COLO829 (cell line): ENCODE data around the gene PXK.

ENCODE experiments used
- DNase-seq: peaks from one replicate; pipeline ENCODE4 v3.0.0; 2012; ENCODE audit warnings: low spot score

The PXK gene

DNA sequence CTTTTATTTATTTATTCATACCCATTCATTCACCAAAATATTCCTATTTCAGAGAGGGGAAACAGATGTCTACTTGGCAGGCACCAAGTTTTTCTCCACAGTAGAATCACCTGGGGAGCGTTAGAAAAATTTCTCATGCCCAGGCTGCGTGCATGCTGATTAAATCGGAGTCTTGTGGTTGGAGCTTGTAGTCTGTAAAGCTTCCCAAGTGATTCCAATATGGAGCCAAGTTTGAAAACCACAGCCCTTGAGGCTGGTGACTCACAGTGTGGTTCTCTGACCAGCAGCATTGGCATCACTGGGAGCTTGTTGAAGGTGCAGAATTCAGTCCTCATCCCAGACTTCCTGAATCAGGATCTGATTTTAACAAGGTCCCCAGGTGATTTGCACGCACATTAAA, 51.2 kb downstream of the PXK start:
- DNase-seq, result peak; percentile 95

DNA sequence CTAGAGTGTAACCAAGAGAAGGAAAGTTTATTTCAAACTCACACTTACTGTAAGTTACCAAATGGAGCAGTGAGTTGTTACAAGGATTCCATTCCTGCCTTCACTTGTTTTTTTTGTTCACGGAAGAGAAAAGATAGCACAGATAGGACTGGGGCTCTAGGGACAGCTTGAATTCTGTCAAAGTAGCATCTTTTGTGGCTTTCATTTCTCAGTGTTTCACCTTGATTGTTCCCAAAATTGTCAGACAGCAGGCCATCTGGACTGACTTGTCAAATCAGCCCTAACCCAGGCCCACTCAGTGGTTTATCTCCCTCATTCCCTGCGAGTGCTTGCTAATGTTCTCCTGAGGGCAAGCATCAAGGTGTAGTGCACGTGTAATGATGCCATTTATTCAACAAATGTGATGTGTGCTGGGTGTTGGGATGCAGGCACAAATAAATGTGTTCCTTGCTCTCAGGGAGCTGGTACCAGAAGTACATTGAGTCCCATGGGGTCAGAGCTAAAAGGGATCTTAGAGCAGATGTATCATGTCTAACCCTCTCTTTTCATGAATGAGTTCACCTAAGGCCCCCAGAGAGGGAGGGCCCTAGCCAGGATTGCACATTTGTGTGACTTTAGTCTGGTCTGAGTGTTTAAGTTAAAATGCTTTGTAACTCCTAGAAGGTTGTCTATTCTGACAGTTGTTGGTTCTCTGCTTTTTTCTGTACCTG, 51.8 kb downstream of the PXK start:
- no peak for DNase-seq

DNA sequence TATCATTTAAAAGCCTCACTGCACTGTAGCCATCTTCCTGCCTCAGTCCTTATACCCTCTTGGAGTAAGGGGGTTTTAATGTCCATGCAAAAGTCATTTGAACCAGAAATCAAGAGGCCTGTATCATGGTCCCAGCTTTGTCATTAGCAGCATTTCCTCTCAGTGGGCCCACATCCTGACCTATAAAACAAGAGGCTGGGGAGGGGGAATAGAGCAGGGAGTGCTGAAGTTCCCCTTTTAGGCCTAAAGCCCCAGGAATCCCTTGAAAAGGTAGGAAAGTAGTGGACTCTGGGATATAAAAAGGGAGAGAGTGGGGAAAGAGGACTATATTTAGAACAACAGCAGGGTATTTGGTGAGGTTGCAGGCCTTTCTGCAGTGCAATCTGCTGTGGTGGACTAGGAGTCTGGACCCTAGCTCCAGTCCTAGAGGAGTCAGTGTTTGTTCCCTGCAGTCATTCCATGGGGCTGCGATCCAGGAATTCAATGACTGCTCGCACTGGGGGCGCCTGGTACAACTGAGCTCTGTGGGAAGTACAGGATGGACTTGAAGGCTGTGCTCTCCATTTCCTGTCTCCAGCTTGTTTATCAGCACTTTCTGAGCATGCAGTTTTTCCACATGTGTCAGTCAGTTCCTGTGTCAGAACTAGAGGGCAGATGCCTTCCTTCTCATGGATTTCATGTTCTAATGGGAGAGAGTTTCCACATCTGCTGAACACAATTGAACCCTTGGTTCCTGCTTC, 54.1 kb downstream of the PXK start:
- no peak for DNase-seq

DNA sequence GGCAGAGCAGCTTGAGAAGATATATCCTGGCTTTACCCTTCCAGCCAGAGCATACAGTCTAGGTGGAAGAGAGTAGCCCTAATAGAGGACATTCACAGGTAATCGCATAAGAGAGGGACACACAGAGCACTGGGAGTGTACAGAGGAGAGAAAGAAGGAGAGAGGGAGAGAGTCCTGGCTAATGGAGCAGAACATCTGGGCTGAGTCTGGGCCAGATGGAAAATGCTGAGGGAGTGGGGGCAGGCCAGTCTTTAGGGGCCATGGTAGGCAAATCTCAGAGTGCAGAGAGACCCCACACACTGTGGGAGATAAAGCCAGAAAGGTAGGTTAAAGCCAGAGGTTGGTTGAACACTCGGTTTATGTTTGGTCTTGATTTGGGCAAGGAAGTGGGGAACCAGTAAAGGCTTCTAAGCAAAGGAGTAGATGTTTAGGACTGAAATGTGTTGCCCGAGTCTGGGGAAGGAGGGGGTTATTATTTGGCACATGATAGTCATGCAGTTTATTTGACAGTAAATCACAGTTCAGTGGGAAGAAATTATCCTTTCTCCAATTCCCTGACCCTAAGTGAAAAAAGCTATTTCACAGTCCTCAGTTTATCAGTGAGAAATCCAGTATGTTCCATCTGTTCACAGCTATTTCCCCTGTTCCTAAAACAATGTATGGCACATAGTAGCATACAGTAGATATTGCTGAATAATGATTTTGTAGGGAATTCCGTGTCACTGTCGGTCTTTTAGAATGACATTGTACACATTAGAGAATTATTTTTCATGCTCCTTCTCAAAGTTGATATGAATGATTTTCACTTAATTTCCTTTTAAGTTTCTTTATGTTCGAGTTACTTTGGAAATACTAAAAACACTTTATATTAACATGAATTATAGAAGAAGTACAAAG, 55.2 kb downstream of the PXK start:
- no peak for DNase-seq

DNA sequence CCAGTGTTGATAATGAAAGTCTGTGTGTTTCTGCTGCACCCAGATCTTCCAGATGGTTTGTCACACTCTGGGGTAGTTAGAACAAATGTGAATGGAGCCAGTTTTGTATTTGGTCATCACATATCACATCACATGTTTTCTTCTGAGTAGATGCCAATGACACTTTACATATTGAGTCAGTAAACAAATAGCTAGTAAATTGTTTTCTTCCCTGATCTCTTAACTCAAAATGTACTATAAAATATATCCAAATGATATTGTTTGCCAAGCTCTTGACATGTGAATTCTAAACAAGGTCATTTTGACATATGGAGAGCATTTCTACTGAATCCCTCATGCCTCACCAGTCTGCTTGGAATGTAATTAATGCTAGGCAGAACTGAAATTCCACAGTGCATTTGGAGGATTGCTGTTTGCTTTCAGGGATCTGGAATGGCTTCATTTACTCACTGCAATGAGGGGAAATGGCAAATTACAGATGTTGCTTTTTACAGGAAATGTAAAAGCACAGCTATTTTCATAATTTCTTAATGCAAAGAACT, 55.9 kb downstream of the PXK start:
- peak; percentile 72 for DNase-seq

DNA sequence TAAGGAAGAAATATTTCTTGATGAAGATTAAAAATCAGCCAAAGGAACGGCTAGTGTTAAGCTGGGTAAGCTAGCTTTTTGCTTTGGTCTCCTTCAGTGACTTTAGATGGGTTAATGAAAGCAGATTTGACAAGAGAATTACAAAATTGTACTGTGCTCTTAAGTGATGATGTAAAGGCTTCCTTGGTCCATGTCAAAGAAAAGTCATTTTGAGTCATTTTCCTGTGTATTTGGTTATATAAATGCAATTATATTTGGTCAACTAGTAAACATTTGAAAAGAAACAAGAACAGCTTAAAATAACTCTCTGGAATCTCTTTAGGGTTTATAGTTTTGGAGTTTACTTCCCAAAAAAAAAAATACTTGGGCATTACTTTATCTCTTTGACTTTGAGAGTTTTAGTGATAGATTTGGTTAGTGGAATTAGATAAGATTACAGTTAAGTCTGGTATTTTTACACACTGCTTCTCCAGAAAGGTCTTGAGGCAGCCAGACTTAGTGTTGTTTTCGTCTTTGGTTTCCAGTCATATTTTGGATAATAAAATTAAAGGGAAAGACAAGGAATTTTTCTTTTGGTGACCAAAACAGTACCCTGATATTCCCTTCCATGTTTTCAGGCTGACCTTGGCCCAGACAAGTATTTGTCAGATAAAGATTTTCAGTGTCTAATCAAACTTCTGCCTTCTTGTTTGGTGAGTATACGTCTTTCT, 58.6 kb downstream of the PXK start:
- DNase-seq, result no peak

DNA sequence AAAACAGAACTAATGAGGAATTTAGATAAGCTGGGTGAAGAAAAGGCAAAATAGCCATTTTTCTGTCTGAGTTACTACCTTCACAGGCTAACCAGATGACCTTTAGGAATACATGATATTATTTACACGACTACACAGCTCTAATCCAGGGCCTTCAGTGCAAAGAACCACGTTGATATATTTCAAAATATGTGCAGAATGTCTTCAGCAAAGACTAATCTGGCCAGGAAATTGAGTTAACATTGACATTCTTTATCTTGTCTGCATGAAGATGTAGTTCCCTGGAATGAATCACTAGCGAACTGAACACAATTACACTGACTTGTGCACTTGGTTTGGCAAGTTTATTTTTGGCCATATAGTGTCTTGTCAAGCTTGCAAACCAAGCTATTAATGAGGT, 59.5 kb downstream of the PXK start:
- DNase-seq, result no peak

DNA sequence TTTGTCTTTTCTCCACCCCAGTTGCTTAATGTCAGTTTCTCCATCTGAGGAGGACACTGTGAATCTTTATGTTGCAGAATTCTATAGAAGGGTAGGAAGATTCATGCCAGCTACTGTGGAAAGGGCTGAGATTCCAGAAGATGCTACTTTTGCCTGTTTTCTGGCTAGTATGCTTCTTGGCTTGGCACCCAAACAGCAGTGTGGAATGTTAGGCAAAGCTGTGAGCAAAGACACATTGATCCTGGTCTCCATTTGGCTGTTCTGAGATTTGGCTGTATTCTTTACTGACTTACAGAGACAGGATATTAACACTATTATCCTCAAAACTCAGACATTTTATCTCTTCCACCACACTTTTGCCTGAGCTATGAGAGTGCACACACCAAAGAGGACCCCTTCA, 61.6 kb downstream of the PXK start:
- no peak for DNase-seq

DNA sequence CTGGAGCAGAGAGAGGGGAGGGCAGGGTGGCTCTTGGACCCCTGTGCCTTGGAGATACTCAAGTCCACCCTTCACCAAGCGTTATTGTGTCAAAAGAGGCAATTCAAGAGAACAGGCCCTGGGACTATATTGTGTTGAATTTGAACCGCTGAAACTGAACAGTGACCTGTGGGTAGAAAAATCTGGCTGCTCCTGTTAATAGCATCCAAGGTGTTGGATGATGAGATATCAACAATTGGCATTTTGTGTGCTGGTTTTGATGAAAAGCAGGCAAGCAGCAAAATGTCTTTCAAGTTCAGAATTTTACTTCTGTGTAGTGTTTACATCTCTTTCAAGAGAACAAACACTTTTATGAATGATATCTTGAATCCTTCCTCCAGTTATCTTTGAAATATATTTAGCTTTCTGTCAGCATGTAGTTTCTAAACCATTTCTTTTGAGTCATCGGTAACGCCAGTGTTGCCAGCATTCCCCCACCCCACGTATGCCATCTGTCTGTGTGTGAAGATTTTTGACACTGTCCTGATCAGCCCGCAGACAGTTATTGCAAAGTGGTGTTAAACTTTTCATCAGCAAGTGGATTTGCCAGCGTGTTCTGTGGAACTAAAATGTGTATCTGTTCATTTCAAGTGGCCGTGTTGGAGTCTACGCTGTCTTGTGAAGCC, 66.1 kb downstream of the PXK start:
- DNase-seq, result no peak

DNA sequence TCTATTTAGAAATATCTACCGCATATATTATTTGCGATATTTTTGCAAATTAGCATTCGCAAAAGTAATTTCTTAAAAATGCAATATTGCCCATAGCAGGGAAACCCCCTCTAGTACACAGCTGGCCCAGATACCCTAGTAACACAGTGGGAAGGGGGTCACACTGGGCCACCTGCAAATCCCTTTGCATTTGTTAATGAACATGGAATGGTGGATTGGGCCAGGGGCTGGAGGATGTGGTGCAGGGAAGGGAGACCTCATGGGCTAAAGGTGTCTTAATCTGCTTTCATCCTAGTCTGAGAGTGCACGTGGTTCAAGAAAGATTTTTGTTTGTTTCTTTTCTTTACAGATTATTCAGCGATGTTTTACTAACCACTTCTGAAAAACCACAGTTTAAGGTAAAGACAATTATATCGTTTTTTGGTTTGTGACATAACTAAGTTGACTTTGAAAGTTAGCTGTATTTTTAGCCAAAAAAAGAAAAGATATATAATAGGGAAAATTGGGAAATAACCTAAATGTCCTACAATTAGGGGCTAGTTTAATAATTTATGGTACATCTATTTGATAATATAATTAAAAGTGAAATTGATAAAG, 70.9 kb downstream of the PXK start:
- DNase-seq, result no peak

DNA sequence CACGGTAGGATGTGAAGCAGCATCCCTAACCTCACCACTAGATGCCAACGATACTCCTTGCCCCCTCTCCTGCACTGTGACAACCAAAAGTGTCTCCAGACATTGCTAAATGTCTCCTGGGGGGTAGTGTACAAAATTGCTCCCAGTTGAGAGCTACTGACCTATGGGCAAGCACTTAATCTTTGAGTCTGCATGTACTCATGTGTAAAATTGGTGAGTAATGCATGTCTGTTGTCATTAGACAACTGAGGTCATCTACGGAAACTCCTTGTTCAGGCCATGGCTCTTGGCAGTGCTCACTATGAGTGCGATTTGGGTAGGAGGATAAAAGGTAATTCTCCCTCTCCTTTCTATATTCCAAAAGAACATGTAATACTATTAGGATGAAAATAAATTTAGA, 71.7 kb downstream of the PXK start:
- no peak for DNase-seq

DNA sequence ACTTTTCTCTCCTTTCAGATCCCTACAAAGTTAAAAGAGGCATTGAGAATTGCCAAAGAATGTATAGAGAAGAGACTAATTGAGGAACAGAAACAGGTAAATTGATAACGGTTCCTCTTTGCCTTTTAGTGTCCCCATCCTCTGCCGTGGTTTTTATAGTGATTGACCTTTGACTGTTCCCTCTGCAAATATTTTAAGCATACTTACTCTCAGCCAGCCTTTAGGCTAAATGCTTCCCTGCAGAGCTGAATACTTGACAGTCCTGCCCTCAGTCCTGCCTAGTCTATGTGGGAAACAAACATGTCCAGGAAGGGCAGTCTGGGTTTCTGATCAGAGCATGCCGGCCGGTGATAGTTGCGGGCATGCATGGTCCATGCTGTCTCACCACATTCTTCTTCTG, 76.2 kb downstream of the PXK start:
- no peak for DNase-seq

DNA sequence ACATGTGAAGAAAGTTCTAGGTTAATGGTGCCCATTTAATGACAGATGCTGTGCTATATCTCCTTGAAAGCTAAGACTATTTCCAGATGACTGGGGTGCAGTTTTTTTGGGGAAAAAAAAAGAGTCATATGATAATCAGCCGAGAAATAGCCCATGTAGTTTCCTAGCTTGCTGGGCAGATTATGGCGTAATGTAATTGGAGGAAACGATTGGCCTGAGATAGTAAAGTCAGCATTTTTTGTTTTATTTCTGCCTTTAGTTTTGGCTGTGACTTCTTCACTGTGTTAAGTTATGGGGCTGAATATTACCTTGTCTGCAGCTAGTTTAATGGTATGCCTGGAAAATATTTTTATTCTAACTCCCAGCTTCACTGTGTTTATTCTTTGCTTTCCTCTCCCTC, 77.0 kb downstream of the PXK start:
- no peak for DNase-seq

DNA sequence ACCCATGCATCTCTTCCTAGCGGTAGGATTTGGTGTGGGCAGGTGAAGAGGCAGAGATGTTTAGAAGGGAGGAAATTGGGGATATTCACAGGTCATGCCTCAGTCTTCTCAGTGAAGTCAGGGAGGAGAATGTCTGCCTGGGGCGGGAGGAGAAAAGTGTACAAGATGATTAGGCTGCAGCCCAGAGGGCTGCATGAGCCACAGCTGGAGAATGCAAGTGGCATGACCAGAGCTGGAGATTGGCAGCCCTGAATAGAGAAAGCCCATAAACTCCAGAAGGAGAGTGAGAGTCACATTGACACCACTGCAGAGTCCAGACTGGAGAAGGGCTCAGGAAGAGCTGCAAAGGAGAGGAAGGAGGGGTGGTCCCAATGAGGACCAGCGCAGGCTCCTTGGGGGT, 78.3 kb downstream of the PXK start:
- DNase-seq, result no peak

DNA sequence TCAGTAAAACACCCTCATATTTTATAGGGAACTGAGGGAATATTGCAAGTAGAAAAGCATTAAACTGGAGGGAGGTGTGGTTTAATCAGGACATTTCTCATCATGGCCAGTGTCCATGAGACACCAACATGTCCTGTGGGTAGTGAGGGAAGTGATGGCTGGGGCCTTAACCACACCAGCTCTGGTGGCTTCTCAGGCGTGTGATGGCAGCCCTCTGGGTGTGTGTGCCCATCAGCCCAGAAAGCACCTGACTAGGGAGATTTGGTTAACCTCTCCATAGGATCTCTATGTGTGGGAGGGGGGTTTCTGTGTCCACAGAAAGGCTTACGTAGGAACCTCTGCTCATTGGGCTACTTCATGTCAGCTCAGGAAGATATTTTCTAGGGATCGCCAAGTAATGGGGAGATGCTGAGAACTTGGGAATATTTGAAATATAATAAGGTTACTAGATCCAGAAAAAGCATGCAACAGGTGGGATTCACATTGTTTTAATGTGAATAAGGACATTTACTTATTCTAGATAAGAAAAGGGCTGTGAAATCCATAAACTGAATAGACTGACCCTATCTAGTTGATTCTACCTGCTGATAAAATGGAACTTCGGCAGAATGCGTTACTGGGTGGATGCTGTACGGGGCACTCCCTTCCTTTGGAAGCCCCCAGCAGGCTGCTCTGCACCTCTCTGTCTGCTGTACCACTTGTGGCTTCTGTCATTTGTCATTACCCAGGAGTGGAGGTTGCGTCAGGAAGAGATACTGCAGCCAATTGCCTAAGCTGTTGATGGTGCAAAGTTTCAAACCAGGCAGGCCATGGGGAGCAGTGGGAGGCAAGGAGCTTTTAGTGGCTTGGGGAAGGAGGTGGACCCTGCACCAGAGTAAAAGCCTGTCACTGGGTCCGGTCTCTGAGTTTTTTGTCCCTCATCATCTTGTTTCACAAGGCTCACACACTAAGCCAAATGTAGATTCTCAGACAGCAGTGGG, 79.4 kb downstream of the PXK start:
- DNase-seq, result no peak

DNA sequence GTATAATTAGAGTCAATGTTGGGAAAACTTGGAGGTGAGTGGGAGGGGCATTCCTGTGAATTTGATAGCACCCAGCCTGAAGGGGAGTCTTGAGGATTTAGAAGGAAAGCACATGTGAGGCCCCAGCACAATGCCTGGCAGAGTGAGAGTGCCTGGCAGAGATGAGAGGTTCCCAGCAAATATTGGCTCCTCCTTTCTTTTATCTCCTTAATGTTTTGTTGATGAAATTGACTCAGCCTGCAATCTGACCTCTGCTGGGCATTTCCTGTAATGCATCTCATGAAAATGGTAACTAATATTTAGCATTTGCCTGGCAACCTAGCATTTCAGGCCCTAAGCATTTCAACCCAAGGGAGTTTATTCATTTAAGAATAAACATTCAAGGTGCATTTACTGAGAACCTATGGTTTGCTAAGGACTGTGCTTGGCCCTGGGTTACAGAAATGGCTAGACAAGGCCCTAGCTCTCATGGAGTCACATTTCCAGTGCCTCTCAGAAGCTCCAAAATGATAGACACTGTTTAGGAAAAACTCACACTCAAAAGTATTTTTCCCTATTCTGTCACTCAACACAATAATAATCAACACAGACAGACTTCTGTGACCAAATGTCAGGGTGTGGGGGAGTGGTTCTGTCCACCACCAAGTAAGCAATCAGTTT, 82.0 kb downstream of the PXK start:
- DNase-seq, result peak; percentile 74

DNA sequence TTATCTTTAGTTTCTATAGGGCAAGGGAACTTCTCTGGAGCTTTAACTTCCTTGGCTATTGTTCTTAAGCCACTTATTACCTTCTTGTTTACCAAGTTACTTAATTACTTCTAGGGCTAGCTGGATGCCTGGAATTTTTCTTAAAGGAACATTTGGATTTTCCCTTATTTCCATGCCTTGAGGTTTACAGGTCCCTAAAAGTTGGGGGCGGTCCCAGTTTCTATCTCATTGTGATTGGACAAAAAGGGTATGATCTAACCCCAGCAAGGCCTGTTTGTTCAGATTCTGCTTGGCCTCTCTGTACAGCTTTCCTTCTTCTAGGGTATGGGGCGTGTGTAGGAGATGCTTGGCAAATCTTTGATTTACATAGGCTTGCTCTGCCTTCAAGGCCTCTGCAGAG, 83.5 kb downstream of the PXK start:
- DNase-seq, result no peak

DNA sequence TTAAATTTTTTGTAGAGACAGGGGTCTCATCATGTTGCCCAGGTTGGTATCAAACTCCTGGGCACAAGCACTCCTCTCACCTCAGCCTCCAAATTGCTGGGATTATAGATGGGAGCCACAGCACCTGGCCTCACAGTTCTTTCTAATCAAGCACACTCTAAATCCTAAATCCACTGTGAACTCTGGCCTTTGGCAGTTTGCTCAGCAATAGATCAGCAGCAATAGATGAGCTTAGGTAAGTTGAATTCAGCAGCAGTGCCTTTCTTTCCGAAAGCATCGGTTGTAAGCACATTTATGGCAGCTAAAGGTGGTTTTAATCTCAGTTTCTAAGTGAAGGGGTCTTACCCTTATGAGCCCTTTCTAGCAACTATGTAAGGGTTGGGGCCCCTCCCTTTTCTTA, 84.4 kb downstream of the PXK start:
- no peak for DNase-seq

DNA sequence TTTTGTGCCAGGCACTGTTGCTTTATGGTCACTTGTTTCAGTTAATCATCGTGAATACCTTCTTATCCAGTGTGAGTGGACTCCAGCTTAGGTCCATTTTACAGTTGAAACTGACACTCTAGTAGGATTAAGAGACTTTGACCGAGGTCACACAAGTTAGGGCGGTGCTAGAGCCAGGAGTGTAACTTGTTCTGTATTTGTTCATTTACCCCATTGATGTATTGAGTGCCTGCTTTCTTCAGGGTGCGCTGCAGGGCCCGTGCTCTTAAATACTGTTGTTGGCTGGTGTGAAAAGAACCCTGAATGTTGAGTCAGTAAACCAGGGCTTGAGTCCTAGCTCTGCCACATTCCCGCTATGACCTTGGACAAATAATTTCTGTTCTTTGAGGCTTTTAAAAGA, 85.5 kb downstream of the PXK start:
- DNase-seq, result no peak
